NT2/D1 (cell line): ENCODE data around the gene TMEM121.

Source experiments
- SUZ12 ChIP-seq: IDR thresholded peaks from 2 replicates; pipeline ENCODE4 v1.6.1; 2011; ENCODE audit not compliant: insufficient read length, insufficient read depth; ENCODE audit errors: extremely low read depth
- ZNF274 ChIP-seq: IDR thresholded peaks from 2 replicates; pipeline ENCODE4 v1.6.1; 2011; ENCODE audit warnings: mild to moderate bottlenecking, low read depth, low read length

GRCh38 chr14:105476831-105477659 is 49.3 kb upstream of the TMEM121 start:
- TF ChIP-seq ZNF274 (no peak), SUZ12 (no peak)
